A673 (cell line): ENCODE data around the gene TRIM15. TPM values are rescaled to one million over a fixed set of nuclear protein-coding genes. Genes with fewer than 3 reads are reported as not detected.

Experiments
- BruUV-seq: library from RNA; stranded (reverse); fragments of 400-500 nt; replicated peaks from 2 replicates; lab custom pipeline; 2021; lab: Mats Ljungman, UMichigan
- CTCF ChIA-PET: fragments of 300-600 bp; sonication (Branson Sonifier 250); formaldehyde crosslinking; loops from one replicate; lab custom pipeline; 2022; ENCODE audit warnings: antibody characterized with exemption; lab: Charles Lee
- POLR2A ChIA-PET: fragments of 300-600 bp; sonication (Branson Sonifier 250); formaldehyde crosslinking; loops from one replicate; lab custom pipeline; 2022; ENCODE audit warnings: antibody characterized with exemption; ENCODE audit not compliant: low non-redundant PET; lab: Charles Lee
- DNase-seq: peaks from one replicate; pipeline ENCODE4 v3.0.0-alpha.2; 2015; ENCODE audit warnings: low spot score
- H3K27ac ChIP-seq: fragments of 200-600 bp; sonication (generic); 2 replicates; pipeline ENCODE4 v1.5.1; 2016; ENCODE audit warnings: mixed run types, low read depth, mild to moderate bottlenecking, mixed read lengths, antibody characterized with exemption, low read length; ENCODE audit not compliant: poor library complexity, severe bottlenecking
- H3K27me3 ChIP-seq: fragments of 200-600 bp; sonication (generic); replicated peaks from 2 replicates; pipeline ENCODE4 v1.6.1; 2017; ENCODE audit warnings: mixed run types, low read depth, mild to moderate bottlenecking, mixed read lengths, antibody characterized with exemption, low read length; ENCODE audit not compliant: insufficient read depth, poor library complexity
- H3K36me3 ChIP-seq: fragments of 200-600 bp; sonication (generic); 2 replicates; pipeline ENCODE4 v1.6.1; 2016; ENCODE audit warnings: mixed run types, mild to moderate bottlenecking, mixed read lengths, antibody characterized with exemption, low read length; ENCODE audit not compliant: insufficient read depth, poor library complexity, severe bottlenecking
- H3K4me1 ChIP-seq: fragments of 200-600 bp; sonication (generic); 2 replicates; pipeline ENCODE4 v1.6.1; 2017; ENCODE audit warnings: mixed run types, mild to moderate bottlenecking, mixed read lengths, antibody characterized with exemption, low read length; ENCODE audit not compliant: insufficient read depth, poor library complexity, severe bottlenecking
- H3K4me3 ChIP-seq: fragments of 200-600 bp; sonication (generic); 2 replicates; pipeline ENCODE4 v1.5.1; 2016; ENCODE audit warnings: low read depth, mixed run types, mild to moderate bottlenecking, mixed read lengths, low read length; ENCODE audit not compliant: poor library complexity, severe bottlenecking
- H3K9me3 ChIP-seq: fragments of 200-600 bp; sonication (generic); 2 replicates; pipeline ENCODE4 v1.6.1; 2016; ENCODE audit warnings: mixed run types, low read depth, mild to moderate bottlenecking, mixed read lengths, antibody characterized with exemption, low read length; ENCODE audit not compliant: poor library complexity, severe bottlenecking
- EZH2 ChIP-seq: fragments of 200-600 bp; sonication (generic); IDR thresholded peaks from 2 replicates; pipeline ENCODE4 v1.6.1; 2017; ENCODE audit warnings: borderline replicate concordance, low read depth, mild to moderate bottlenecking, mixed read lengths, antibody characterized with exemption, low read length; ENCODE audit not compliant: poor library complexity, severe bottlenecking
- intact Hi-C: fragments of 100-400 bp; cut with micrococcal nuclease; formaldehyde crosslinking; loops from one replicate; pipeline ENCODE4 v1.10.0; 2022; ENCODE audit not compliant: unreplicated experiment
- total RNA-seq: library from RNA; stranded (reverse); gene quantifications from 2 replicates; pipeline ENCODE4 v1.2.3, GENCODE V29; 2021
- TF ChIP-seq, protein P1 (sequence below): fragments of 300-800, 200-600 bp; sonication (generic); conservative IDR thresholded peaks from 2 replicates; pipeline ENCODE4 v1.5.1; 2017; ENCODE audit warnings: low read depth, mild to moderate bottlenecking, antibody characterized with exemption, low read length, moderate library complexity, mixed read lengths

The TRIM15 gene
- total RNA-seq, 1 experiment from 2014 or later: not detected

DNA sequence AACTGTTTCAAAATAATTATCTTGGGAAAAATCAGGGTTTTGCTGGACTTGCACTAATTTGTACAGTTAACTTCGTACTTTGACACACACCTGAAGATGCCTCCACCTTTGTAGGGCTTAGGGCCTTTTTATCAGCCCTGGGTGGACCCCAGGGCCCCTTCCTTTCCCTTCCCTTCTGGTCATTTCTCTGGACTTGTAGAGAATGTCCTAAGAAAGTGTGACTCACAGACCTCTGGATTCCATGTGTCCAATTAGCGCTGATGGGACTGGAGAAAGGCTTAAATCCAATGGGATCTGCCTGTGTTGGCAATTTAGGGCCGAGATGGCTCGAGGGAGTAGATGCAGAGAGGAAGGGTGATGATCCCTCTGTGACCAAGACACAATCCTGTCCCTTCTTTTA, 9.3 kb downstream of the TRIM15 start:
- Histone ChIP-seq H3K9me3 (no peaks in the 10 kb centered on the region), H3K27ac (no peak overlapping the region), H3K27me3 (peaks cover 78% of the 10 kb centered on the region), H3K4me1 (no peaks in the 10 kb centered on the region), H3K4me3 (no peak overlapping the region), H3K36me3 (no peaks in the 10 kb centered on the region)
- BruUV-seq: no TSS peak
- intact Hi-C loops: no loop called here
- POLR2A ChIA-PET: no interaction called here
- no peak for DNase-seq
- CTCF ChIA-PET: no interaction called here
- TF ChIP-seq, protein P1, sequence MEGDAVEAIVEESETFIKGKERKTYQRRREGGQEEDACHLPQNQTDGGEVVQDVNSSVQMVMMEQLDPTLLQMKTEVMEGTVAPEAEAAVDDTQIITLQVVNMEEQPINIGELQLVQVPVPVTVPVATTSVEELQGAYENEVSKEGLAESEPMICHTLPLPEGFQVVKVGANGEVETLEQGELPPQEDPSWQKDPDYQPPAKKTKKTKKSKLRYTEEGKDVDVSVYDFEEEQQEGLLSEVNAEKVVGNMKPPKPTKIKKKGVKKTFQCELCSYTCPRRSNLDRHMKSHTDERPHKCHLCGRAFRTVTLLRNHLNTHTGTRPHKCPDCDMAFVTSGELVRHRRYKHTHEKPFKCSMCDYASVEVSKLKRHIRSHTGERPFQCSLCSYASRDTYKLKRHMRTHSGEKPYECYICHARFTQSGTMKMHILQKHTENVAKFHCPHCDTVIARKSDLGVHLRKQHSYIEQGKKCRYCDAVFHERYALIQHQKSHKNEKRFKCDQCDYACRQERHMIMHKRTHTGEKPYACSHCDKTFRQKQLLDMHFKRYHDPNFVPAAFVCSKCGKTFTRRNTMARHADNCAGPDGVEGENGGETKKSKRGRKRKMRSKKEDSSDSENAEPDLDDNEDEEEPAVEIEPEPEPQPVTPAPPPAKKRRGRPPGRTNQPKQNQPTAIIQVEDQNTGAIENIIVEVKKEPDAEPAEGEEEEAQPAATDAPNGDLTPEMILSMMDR: no peak
- no peak for TF ChIP-seq EZH2

DNA sequence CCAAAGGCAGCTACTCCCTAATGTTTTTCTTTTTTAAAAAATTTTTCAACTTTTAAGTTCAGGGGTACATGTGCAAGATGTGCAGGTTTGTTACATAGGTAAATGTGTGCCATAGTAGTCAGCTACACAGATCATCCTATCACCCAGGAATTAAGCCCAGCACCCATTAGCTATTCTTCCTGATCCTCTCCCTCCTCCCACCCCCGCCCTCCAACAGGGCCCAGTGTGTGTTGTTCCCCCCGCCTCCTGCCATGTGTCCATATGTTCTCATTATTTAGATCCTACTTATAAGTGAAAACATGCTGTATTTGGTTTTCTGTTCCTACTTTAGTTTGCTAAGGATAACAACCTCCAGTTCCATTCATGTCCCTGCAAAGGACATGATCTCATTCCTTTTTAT, 12.4 kb downstream of the TRIM15 start:
- H3K36me3 ChIP-seq: no peaks in the 10 kb centered on the region
- no peak for DNase-seq
- TF ChIP-seq, protein P1: no peak
- TF ChIP-seq EZH2: no peak
- no peaks in the 10 kb centered on the region for H3K4me1 ChIP-seq
- no peak overlapping the region for H3K27ac ChIP-seq
- peaks cover 12% of the 10 kb centered on the region for H3K9me3 ChIP-seq
- BruUV-seq: no TSS peak
- intact Hi-C loops: no loop called here
- ChIA-PET POLR2A (no interaction called here), CTCF (no interaction called here)
- H3K27me3 ChIP-seq: peaks cover 81% of the 10 kb centered on the region
- H3K4me3 ChIP-seq: no peak overlapping the region

DNA sequence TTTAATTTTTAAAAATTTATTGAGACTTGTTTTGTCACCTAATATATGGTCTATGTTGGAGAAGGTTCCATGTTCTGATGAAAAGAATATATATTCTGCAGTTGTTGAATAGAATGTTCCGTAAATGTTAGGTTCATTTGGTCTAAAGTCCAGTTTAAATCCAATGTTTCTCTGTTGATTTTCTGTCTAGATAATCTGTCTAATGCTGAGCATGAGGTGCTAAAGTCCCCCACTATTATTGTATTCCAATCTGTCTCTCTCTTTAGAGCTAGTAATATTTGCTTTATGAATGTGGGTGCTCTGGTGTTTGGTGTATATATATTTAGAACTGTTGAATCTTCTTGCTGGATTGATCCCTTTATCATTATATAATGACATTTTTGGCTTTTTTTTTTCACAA, 15.5 kb downstream of the TRIM15 start:
- TF ChIP-seq, protein P1: no peak
- no peak for TF ChIP-seq EZH2
- CTCF ChIA-PET: no interaction called here
- H3K27me3 ChIP-seq: peaks cover 55% of the 10 kb centered on the region
- no TSS peak for BruUV-seq
- H3K4me3 ChIP-seq: no peak overlapping the region
- H3K9me3 ChIP-seq: peaks cover 12% of the 10 kb centered on the region
- POLR2A ChIA-PET: no interaction called here
- intact Hi-C loops: no loop called here
- no peaks in the 10 kb centered on the region for H3K4me1 ChIP-seq
- DNase-seq: no peak
- no peaks in the 10 kb centered on the region for H3K36me3 ChIP-seq
- H3K27ac ChIP-seq: no peak overlapping the region
